Epithelial cell of esophagus (primary cell): Measurements from ENCODE around the gene TPCN1.

Source experiments
- DNase-seq: peaks from one replicate; pipeline ENCODE4 v3.0.0; 2010; ENCODE audit warnings: low read depth
- H3K4me3 ChIP-seq: 2 replicates; pipeline ENCODE4 v1.5.1; 2011; ENCODE audit warnings: mild to moderate bottlenecking, low read length, control low read depth
- CTCF ChIP-seq: IDR thresholded peaks from 2 replicates; pipeline ENCODE4 v1.5.1; 2011; ENCODE audit warnings: low read depth, mild to moderate bottlenecking, low read length, control low read depth, inconsistent platforms; ENCODE audit not compliant: insufficient read depth; ENCODE audit errors: missing control alignments

Gene TPCN1

GRCh38 chr12:113221181-113221996 is at the start of gene TPCN1:
TSS of gene TPCN1 (plus strand) at chr12:113221464. CDS start at chr12:113226853, 5,389 bp downstream.
- no peak for TF ChIP-seq CTCF
- peak within 1 kb of the TSS; percentile 72 for H3K4me3 ChIP-seq
- peak; percentile 100 for DNase-seq

GRCh38 chr12:113171543-113171942 is 49.7 kb upstream of the TPCN1 start:
- TF ChIP-seq CTCF: no peak
- H3K4me3 ChIP-seq: no peak overlapping the region
- DNase-seq: no peak

- no peak for TF ChIP-seq CTCF
- no peak overlapping the region for H3K4me3 ChIP-seq
- DNase-seq: no peak
Observed at GRCh38 chr12:113172185-113172584, 49.1 kb upstream of the TPCN1 start.

- no peak overlapping the region for H3K4me3 ChIP-seq
- DNase-seq: no peak
- TF ChIP-seq CTCF: no peak
Observed at GRCh38 chr12:113173081-113173698, 48.1 kb upstream of the TPCN1 start.

DNA sequence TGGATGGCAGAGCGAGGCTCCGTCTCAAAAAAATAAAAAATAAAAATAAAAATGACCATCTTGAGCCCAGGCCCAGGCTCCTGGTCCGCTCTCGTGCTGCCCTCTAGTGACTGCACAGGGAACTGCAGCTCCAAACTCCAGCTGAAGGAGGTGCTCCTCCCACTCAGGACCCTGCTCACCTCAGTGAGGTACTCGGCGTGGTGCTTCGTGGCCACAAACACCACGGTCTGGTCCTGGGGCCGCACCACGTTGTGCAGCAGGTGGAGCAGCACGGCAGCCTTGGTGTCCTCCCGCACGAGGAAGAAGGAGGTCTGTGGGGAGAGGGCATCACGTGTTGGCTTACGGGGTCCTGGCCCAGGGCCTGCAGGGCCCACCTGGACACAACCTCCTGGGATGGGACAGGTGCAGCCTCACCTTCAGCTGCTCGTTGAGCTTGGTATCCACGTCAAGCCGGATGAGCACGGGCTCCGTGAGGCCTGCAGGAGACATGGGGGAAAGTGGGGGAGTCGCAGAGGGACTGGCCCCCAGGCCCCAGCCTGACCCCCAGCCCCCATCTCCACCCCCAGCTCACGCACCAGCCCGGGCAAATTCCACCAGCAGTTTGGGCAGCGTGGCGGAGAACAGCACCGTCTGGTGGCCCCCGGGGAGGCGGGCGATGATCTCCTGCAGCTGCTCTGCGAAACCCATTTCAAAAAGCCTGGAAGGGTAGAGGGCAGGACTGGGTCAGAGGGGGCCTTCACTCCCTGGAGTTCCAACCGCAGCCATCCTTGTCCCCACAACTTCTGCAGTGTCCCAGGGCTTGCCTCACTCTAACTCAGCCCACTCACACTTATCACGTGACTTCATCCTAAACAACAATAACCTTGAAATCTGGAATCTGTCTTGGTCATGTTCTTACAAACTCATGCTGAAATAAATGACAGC is 46.5 kb upstream of the TPCN1 start:
- DNase-seq: peak; percentile 66
- peak; percentile 97 for TF ChIP-seq CTCF
- no peak overlapping the region for H3K4me3 ChIP-seq

DNA sequence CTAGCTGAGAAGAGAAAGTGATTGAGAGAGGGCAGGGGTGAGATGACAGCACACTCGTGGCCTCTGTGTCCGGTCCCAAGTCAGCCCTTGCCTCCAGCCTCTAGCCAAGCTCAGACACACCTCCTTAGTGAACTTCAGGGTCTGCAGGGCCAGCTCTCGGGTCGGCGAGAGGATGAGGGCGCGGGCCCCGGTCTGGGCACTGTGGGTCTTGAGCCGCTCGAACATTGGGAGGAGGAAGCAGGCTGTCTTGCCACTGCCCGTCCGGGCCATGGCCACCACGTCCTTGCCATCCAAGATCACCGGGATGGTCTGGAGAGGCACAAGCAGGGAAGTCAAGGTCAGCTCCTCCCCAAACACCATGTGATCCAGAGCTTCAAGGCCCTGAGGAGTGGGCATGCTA is 42.2 kb upstream of the TPCN1 start:
- no peak for TF ChIP-seq CTCF
- DNase-seq: no peak

More for the DNA sequence above, 42.2 kb upstream of the TPCN1 start:
- no peak overlapping the region for H3K4me3 ChIP-seq
